Loucy (cell line): ENCODE results near the gene S1PR1.

Experiments used
- H2AFZ ChIP-seq: fragments of 200-600 bp; sonication (generic); 2 replicates; pipeline ENCODE4 v1.6.0; 2016; ENCODE audit warnings: antibody characterized with exemption, mild to moderate bottlenecking, low read length, moderate library complexity
- H3F3A ChIP-seq: fragments of 200-600 bp; 2 replicates; pipeline ENCODE4 v1.6.0; 2016; ENCODE audit warnings: antibody characterized with exemption, low read depth, mild to moderate bottlenecking
- H3K27me3 ChIP-seq: fragments of 200-600 bp; sonication (generic); 2 replicates; pipeline ENCODE4 v1.6.1; 2014; ENCODE audit warnings: low read length, mild to moderate bottlenecking; ENCODE audit not compliant: insufficient read depth, poor library complexity, severe bottlenecking
- H3K36me3 ChIP-seq: fragments of 200-600 bp; sonication (generic); 2 replicates; pipeline ENCODE4 v1.6.1; 2016; ENCODE audit warnings: low read length; ENCODE audit not compliant: insufficient read depth
- H3K4me1 ChIP-seq: fragments of 200-600 bp; sonication (generic); 2 replicates; pipeline ENCODE4 v1.5.1; 2014; ENCODE audit warnings: low read length, mild to moderate bottlenecking; ENCODE audit not compliant: insufficient read depth, poor library complexity, severe bottlenecking
- H3K4me2 ChIP-seq: fragments of 200-600 bp; sonication (generic); 2 replicates; pipeline ENCODE4 v1.6.0; 2014; ENCODE audit warnings: antibody characterized with exemption, low read length, low read depth, mild to moderate bottlenecking; ENCODE audit not compliant: poor library complexity, severe bottlenecking
- H3K4me3 ChIP-seq: fragments of 200-600 bp; sonication (generic); 2 replicates; pipeline ENCODE4 v1.5.1; 2014; ENCODE audit warnings: low read length, mild to moderate bottlenecking, mixed read lengths; ENCODE audit not compliant: poor library complexity, severe bottlenecking
- H3K79me2 ChIP-seq: fragments of 200-600 bp; sonication (generic); 2 replicates; pipeline ENCODE4 v1.6.1; 2014; ENCODE audit warnings: low read length; ENCODE audit not compliant: insufficient read depth
- H3K9ac ChIP-seq: fragments of 200-600 bp; sonication (generic); 2 replicates; pipeline ENCODE4 v1.6.0; 2014; ENCODE audit warnings: mild to moderate bottlenecking, low read depth, low read length, moderate library complexity; ENCODE audit not compliant: poor library complexity, severe bottlenecking
- H3K9me2 ChIP-seq: fragments of 200-600 bp; sonication (generic); replicated peaks from 2 replicates; pipeline ENCODE4 v1.6.1; 2016; ENCODE audit warnings: low read depth, low read length, mixed read lengths
- H3K9me3 ChIP-seq: fragments of 200-600 bp; sonication (generic); 2 replicates; pipeline ENCODE4 v1.6.1; 2014; ENCODE audit warnings: mild to moderate bottlenecking, antibody characterized with exemption, low read length, low read depth; ENCODE audit not compliant: insufficient read depth
- H4K20me1 ChIP-seq: fragments of 200-600 bp; sonication (generic); 2 replicates; pipeline ENCODE4 v1.6.0; 2014; ENCODE audit warnings: antibody characterized with exemption, low read length, mild to moderate bottlenecking; ENCODE audit not compliant: insufficient read depth, poor library complexity, severe bottlenecking
- EZH2phosphoT487 ChIP-seq: fragments of 200-600 bp; IDR thresholded peaks from 2 replicates; pipeline ENCODE4 v1.6.1; 2018; ENCODE audit warnings: antibody characterized with exemption, mild to moderate bottlenecking, moderate library complexity, borderline replicate concordance
- TF ChIP-seq, protein P1 (sequence below): fragments of 200-600 bp; sonication (generic); conservative IDR thresholded peaks from 2 replicates; pipeline ENCODE4 v1.5.1; 2014; ENCODE audit warnings: mild to moderate bottlenecking, antibody characterized with exemption, low read length

The S1PR1 gene

DNA sequence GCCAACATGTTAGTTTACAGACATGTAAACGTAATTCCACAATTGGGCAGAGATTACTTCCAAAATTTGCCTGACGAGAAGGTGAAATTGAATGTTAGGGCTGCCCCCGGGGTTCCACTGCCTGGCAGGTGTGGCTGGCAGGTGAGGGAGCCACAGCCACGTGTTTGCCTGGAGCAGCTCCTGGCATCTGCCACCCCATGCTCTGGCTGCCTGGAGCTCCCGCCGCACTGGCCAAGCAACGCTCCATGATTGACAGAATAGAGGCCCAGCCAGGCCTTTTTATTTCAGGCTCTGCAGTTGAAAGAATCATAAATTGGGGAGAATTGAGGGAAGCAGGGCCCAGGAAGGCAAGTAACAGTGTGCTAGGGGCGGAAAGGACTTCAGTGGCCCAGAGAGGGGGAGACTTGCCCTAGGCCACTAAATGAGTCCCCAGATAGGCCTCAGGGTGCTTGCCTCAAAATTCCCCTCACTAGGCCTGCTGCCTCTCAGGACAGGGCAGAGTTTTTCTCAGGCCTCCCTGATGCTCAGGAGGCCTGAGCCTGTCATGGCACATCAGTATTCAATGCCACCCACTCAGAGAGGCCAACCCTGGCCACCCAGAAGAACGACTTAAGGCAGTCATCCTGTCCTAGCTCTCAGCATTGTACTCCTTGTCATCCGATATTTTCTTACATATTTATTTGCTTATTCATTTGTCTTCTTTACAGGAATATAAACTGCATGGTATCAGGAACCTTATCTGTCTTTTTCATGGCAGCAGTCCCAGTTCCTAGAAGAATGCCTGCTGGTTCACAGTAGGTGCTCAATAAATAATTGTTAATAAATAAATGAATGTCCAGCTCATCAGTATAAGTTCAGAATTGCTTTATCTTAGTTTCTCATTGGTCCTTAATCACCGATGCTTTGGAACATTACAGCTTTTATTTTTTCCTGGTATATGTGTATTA is 16.6 kb upstream of the S1PR1 start:
- Histone ChIP-seq H3K4me3 (no peak overlapping the region), H3F3A (no peaks in the 10 kb centered on the region), H3K9ac (no peak overlapping the region), H3K9me3 (no peaks in the 10 kb centered on the region), H3K4me2 (no peak overlapping the region), H4K20me1 (no peaks in the 10 kb centered on the region), H2AFZ (no peak overlapping the region), H3K9me2 (no peaks in the 10 kb centered on the region), H3K27me3 (no peaks in the 10 kb centered on the region), H3K4me1 (no peaks in the 10 kb centered on the region), H3K79me2 (no peaks in the 10 kb centered on the region), H3K36me3 (no peaks in the 10 kb centered on the region)
- TF ChIP-seq EZH2phosphoT487: no peak
- TF ChIP-seq, protein P1, sequence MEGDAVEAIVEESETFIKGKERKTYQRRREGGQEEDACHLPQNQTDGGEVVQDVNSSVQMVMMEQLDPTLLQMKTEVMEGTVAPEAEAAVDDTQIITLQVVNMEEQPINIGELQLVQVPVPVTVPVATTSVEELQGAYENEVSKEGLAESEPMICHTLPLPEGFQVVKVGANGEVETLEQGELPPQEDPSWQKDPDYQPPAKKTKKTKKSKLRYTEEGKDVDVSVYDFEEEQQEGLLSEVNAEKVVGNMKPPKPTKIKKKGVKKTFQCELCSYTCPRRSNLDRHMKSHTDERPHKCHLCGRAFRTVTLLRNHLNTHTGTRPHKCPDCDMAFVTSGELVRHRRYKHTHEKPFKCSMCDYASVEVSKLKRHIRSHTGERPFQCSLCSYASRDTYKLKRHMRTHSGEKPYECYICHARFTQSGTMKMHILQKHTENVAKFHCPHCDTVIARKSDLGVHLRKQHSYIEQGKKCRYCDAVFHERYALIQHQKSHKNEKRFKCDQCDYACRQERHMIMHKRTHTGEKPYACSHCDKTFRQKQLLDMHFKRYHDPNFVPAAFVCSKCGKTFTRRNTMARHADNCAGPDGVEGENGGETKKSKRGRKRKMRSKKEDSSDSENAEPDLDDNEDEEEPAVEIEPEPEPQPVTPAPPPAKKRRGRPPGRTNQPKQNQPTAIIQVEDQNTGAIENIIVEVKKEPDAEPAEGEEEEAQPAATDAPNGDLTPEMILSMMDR: no peak

DNA sequence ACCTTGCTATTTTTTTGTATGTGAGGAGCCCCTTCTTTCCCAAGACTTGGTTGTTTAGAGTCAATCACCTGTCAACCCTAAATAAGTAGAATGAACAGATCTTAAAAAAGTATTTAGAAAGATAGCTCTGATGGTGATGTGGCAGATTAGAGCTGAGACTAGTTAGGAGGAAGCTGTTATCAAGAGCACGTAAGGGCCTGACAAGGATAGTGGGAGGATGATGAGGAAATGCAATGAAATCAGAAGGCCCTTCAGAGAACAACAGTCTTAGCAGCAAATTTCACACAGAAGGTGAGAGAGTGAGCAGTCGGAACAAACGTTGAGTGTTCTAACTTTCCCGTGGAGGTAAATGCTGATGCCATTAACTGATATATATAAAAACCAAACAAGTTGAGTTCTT is 15.9 kb upstream of the S1PR1 start:
- Histone ChIP-seq H2AFZ (no peak overlapping the region), H3K36me3 (no peaks in the 10 kb centered on the region), H3K4me2 (no peak overlapping the region), H3K4me3 (no peak overlapping the region), H3F3A (no peaks in the 10 kb centered on the region), H3K9me3 (no peaks in the 10 kb centered on the region), H3K9ac (no peak overlapping the region), H3K79me2 (no peaks in the 10 kb centered on the region), H4K20me1 (no peaks in the 10 kb centered on the region), H3K27me3 (no peaks in the 10 kb centered on the region), H3K4me1 (no peaks in the 10 kb centered on the region), H3K9me2 (no peaks in the 10 kb centered on the region)
- TF ChIP-seq, protein P1: no peak
- no peak for TF ChIP-seq EZH2phosphoT487

GRCh38 chr1:101221945-101222429 is 14.8 kb upstream of the S1PR1 start:
- H2AFZ ChIP-seq: peak overlapping the region; percentile 63
- no peaks in the 10 kb centered on the region for H3F3A ChIP-seq
- H3K9me3 ChIP-seq: no peaks in the 10 kb centered on the region
- H3K9me2 ChIP-seq: no peaks in the 10 kb centered on the region
- H3K79me2 ChIP-seq: no peaks in the 10 kb centered on the region
- no peaks in the 10 kb centered on the region for H4K20me1 ChIP-seq
- TF ChIP-seq, protein P1: no peak
- TF ChIP-seq EZH2phosphoT487: no peak
- no peak overlapping the region for H3K4me2 ChIP-seq
- no peak overlapping the region for H3K4me3 ChIP-seq
- H3K4me1 ChIP-seq: no peaks in the 10 kb centered on the region
- no peak overlapping the region for H3K9ac ChIP-seq
- no peaks in the 10 kb centered on the region for H3K36me3 ChIP-seq
- H3K27me3 ChIP-seq: no peaks in the 10 kb centered on the region
